ENCODE data around the gene MSH5. TPM values are rescaled to one million over a fixed set of nuclear protein-coding genes. Genes with fewer than 3 reads are reported as not detected.
"Not testable (repeated sequence)": the region's sequence is repeated elsewhere in the genome, so short reads cannot be mapped to it uniquely, and the experiment has no call there.

MSH5 gene
- total and polyA plus RNA-seq, 7 donors, result 1.4 to 3.0 (median 1.8) TPM

- WGBS, 3 donors, result 14 to 16% (median 15%) methylated on average over 7 of the region's 7 CpGs
- no peaks in the 10 kb centered on the region for H3K27me3 ChIP-seq (ENCODE audit: insufficient read depth in 3 of 3, low read length in 2 of 3)
- DNase-seq, result no peak
- intact Hi-C loops (cut with DNase I), result no loop called here
- no peak for TF ChIP-seq CTCF (IDR thresholded peaks at IDR 0.05)
- peak overlapping the region; percentile 68 for H3K4me3 ChIP-seq
- no peaks in the 10 kb centered on the region for H3K9me3 ChIP-seq
- H3K36me3 ChIP-seq (ENCODE audit: insufficient read depth in 1 of 2, low read depth in 1 of 2), result peaks cover 0 to 42% of the 10 kb centered on the region in 2 donors
- peak; percentile 1 to 17 (median 4) for ATAC-seq
- peak overlapping the region; percentile 86 for H3K27ac ChIP-seq
- H3K4me1 ChIP-seq, result peaks cover 13% of the 10 kb centered on the region
Measured at GRCh38 chr6:31805939-31806469, 66.2 kb downstream of the MSH5 start.

- no peaks in the 10 kb centered on the region for H3K27me3 ChIP-seq (ENCODE audit: insufficient read depth in 3 of 3, low read length in 2 of 3)
- H3K27ac ChIP-seq, result peak within 1 kb of the TSS; percentile 86
- peaks cover 13% of the 10 kb centered on the region for H3K4me1 ChIP-seq
- TF ChIP-seq CTCF (IDR thresholded peaks at IDR 0.05), result peak; percentile 19
- intact Hi-C loops (cut with DNase I), result no loop called here
- peak; percentile 98 to 99 (median 98) for ATAC-seq
- H3K4me3 ChIP-seq, result peak within 1 kb of the TSS; percentile 68
- WGBS, 3 donors, result 0 to 1% (median 0%) methylated on average over 49 to 51 of the region's 51 CpGs
- H3K9me3 ChIP-seq, result no peaks in the 10 kb centered on the region
- peaks cover 0 to 35% of the 10 kb centered on the region in 2 donors for H3K36me3 ChIP-seq (ENCODE audit: insufficient read depth in 1 of 2, low read depth in 1 of 2)
- DNase-seq, result peak; percentile 98 to 99
Measured at GRCh38 chr6:31806470-31807272, 66.9 kb downstream of the MSH5 start, which contains the start of gene LSM2. LSM2 (minus strand) TSS chr6:31806966; CDS start chr6:31806757, 209 bp downstream.

GRCh38 chr6:31808599-31808998 is 68.8 kb downstream of the MSH5 start:
- H3K27me3 ChIP-seq (ENCODE audit: insufficient read depth in 3 of 3, low read length in 2 of 3); ATAC-seq; H3K9me3 ChIP-seq; intact Hi-C loops (cut with DNase I); H3K27ac ChIP-seq; H3K4me3 ChIP-seq; DNase-seq: not testable (repeated sequence)
- 90% methylated on average over 10 of the region's 10 CpGs for WGBS, 3 donors
- Histone ChIP-seq H3K36me3 (ENCODE audit: insufficient read depth in 1 of 2, low read depth in 1 of 2) (peaks cover 0 to 17% of the 10 kb centered on the region in 2 donors), H3K4me1 (peaks cover 21% of the 10 kb centered on the region)

GRCh38 chr6:31811645-31812044 is 71.8 kb downstream of the MSH5 start:
- Histone ChIP-seq H3K9me3 (no peaks in the 10 kb centered on the region), H3K4me1 (peaks cover 17% of the 10 kb centered on the region), H3K36me3 (ENCODE audit: insufficient read depth in 1 of 2, low read depth in 1 of 2) (peaks cover 0 to 8% of the 10 kb centered on the region in 2 donors), H3K27me3 (ENCODE audit: insufficient read depth in 3 of 3, low read length in 2 of 3) (no peaks in the 10 kb centered on the region), H3K27ac (no peak overlapping the region), H3K4me3 (no peak overlapping the region)
- 92 to 94% (median 93%) methylated on average over 12 of the region's 12 CpGs for WGBS, 3 donors
- TF ChIP-seq CTCF (IDR thresholded peaks at IDR 0.05), result no peak
- intact Hi-C loops (cut with DNase I), result loop anchor here in 1 of 2 donors (10.0 kb wide), 1 partner anchor 1163 kb away; no protein-coding TSS in a partner anchor
- ATAC-seq (no peak), DNase-seq (no peak)

Other genes starting within 250 kb of the MSH5 start
Only the 30 nearest of the 43 such genes appear.
- gene LTB, start 157.6 kb upstream of the MSH5 start, total RNA-seq, result under 1 TPM; 0.69 to 0.79 (median 0.74) TPM
- gene LTB, start 157.6 kb upstream of the MSH5 start, polyA plus RNA-seq, result 1 to 10 TPM in 1 of 3 donors, under 1 TPM in 2; 0.08 to 1.0 (median 0.17) TPM
- gene LST1, start 153.7 kb upstream of the MSH5 start, total RNA-seq, result 1 to 10 TPM; 1.8 to 5.6 (median 3.1) TPM
- gene LST1, start 153.7 kb upstream of the MSH5 start, polyA plus RNA-seq, result 1 to 10 TPM; 1.2 to 1.8 (median 1.7) TPM
- not detected for gene NCR3, start 147.0 kb upstream of the MSH5 start, total RNA-seq
- gene NCR3, start 147.0 kb upstream of the MSH5 start, polyA plus RNA-seq, result under 1 TPM in 2 of 3 donors, not detected in 1; 0.08 to 0.20 TPM
- gene AIF1, start 124.8 kb upstream of the MSH5 start, total RNA-seq, result 1 to 10 TPM; 2.6 to 9.5 (median 4.6) TPM
- gene AIF1, start 124.8 kb upstream of the MSH5 start, polyA plus RNA-seq, result 10 to 100 TPM in 1 of 3 donors, 1 to 10 TPM in 2; 4.9 to 11.3 (median 5.7) TPM
- gene PRRC2A, start 119.3 kb upstream of the MSH5 start, total RNA-seq, result 100 to 1,000 TPM in 1 of 4 donors, 10 to 100 TPM in 3; 80.1 to 116 (median 81.7) TPM
- 100 to 1,000 TPM in 1 of 3 donors, 10 to 100 TPM in 2; 60.2 to 119 (median 65.3) TPM for gene PRRC2A, start 119.3 kb upstream of the MSH5 start, polyA plus RNA-seq
- gene BAG6, start 87.3 kb upstream of the MSH5 start, total RNA-seq, result 100 to 1,000 TPM; 317 to 370 (median 341) TPM
- 100 to 1,000 TPM; 294 to 419 (median 302) TPM for gene BAG6, start 87.3 kb upstream of the MSH5 start, polyA plus RNA-seq
- gene APOM, start 84.1 kb upstream of the MSH5 start, total RNA-seq, result 1 to 10 TPM; 1.9 to 3.0 (median 2.3) TPM
- gene APOM, start 84.1 kb upstream of the MSH5 start, polyA plus RNA-seq, result 1 to 10 TPM; 1.8 to 3.5 (median 2.0) TPM
- 10 to 100 TPM; 13.5 to 21.2 (median 16.1) TPM for gene C6orf47, start 79.2 kb upstream of the MSH5 start, total RNA-seq
- 10 to 100 TPM; 19.4 to 36.0 (median 22.9) TPM for gene C6orf47, start 79.2 kb upstream of the MSH5 start, polyA plus RNA-seq
- gene GPANK1, start 75.0 kb upstream of the MSH5 start, total RNA-seq, result 10 to 100 TPM; 13.6 to 22.6 (median 15.3) TPM
- 10 to 100 TPM; 23.5 to 49.7 (median 24.2) TPM for gene GPANK1, start 75.0 kb upstream of the MSH5 start, polyA plus RNA-seq
- gene CSNK2B, start 73.9 kb upstream of the MSH5 start, total RNA-seq, result 100 to 1,000 TPM; 102 to 129 (median 103) TPM
- 100 to 1,000 TPM; 151 to 208 (median 160) TPM for gene CSNK2B, start 73.9 kb upstream of the MSH5 start, polyA plus RNA-seq
- 1 to 10 TPM; 1.7 to 8.4 (median 3.0) TPM for gene LY6G5B, start 70.0 kb upstream of the MSH5 start, total RNA-seq
- gene LY6G5B, start 70.0 kb upstream of the MSH5 start, polyA plus RNA-seq, result 1 to 10 TPM; 2.5 to 2.9 (median 2.9) TPM
- 1 to 10 TPM in 3 of 4 donors, under 1 TPM in 1; 0.75 to 3.2 (median 2.3) TPM for gene LY6G5C, start 58.9 kb upstream of the MSH5 start, total RNA-seq
- 1 to 10 TPM; 1.4 to 2.3 (median 1.9) TPM for gene LY6G5C, start 58.9 kb upstream of the MSH5 start, polyA plus RNA-seq
- 10 to 100 TPM; 26.6 to 36.5 (median 30.5) TPM for gene ABHD16A, start 36.7 kb upstream of the MSH5 start, total RNA-seq
- gene ABHD16A, start 36.7 kb upstream of the MSH5 start, polyA plus RNA-seq, result 10 to 100 TPM; 34.4 to 56.6 (median 50.0) TPM
- not detected for gene LY6G6F, start 33.1 kb upstream of the MSH5 start, total RNA-seq
- gene LY6G6F, start 33.1 kb upstream of the MSH5 start, polyA plus RNA-seq, result under 1 TPM in 1 of 3 donors, not detected in 2; 0.05 TPM
- not detected for gene LY6G6D, start 24.7 kb upstream of the MSH5 start, total RNA-seq
- not detected for gene LY6G6D, start 24.7 kb upstream of the MSH5 start, polyA plus RNA-seq
- not detected for gene LY6G6C, start 18.3 kb upstream of the MSH5 start, total RNA-seq
- not detected for gene LY6G6C, start 18.3 kb upstream of the MSH5 start, polyA plus RNA-seq
- gene MPIG6B, start 16.6 kb upstream of the MSH5 start, total RNA-seq, result under 1 TPM; 0.10 to 0.37 (median 0.22) TPM
- gene MPIG6B, start 16.6 kb upstream of the MSH5 start, polyA plus RNA-seq, result under 1 TPM in 1 of 3 donors, not detected in 2; 0.04 TPM
- gene DDAH2, start 10.7 kb upstream of the MSH5 start, total RNA-seq, result 10 to 100 TPM in 2 of 4 donors, 1 to 10 TPM in 2; 8.4 to 16.2 (median 10.2) TPM
- gene DDAH2, start 10.7 kb upstream of the MSH5 start, polyA plus RNA-seq, result 10 to 100 TPM in 2 of 3 donors, 1 to 10 TPM in 1; 6.3 to 13.8 (median 11.3) TPM
- 10 to 100 TPM; 29.1 to 51.2 (median 41.9) TPM for gene CLIC1, start 3.5 kb upstream of the MSH5 start, total RNA-seq
- gene CLIC1, start 3.5 kb upstream of the MSH5 start, polyA plus RNA-seq, result 10 to 100 TPM; 20.6 to 85.9 (median 35.1) TPM
- under 1 TPM in 1 of 4 donors, not detected in 3; 0.59 TPM for gene SAPCD1, start 22.7 kb downstream of the MSH5 start, total RNA-seq
- under 1 TPM; 0.13 to 0.78 (median 0.23) TPM for gene SAPCD1, start 22.7 kb downstream of the MSH5 start, polyA plus RNA-seq
- 1 to 10 TPM; 5.2 to 8.0 (median 7.5) TPM for gene VWA7, start 37.3 kb downstream of the MSH5 start, total RNA-seq
- gene VWA7, start 37.3 kb downstream of the MSH5 start, polyA plus RNA-seq, result 1 to 10 TPM in 2 of 3 donors, under 1 TPM in 1; 0.76 to 3.5 (median 1.8) TPM
- gene VARS1, start 55.7 kb downstream of the MSH5 start, total RNA-seq, result 100 to 1,000 TPM in 1 of 4 donors, 10 to 100 TPM in 3; 53.2 to 108 (median 76.1) TPM
- 10 to 100 TPM; 43.9 to 70.4 (median 57.4) TPM for gene VARS1, start 55.7 kb downstream of the MSH5 start, polyA plus RNA-seq
- 10 to 100 TPM; 19.5 to 42.9 (median 28.7) TPM for gene LSM2, start 67.0 kb downstream of the MSH5 start, total RNA-seq
- gene LSM2, start 67.0 kb downstream of the MSH5 start, polyA plus RNA-seq, result 10 to 100 TPM; 35.3 to 92.1 (median 44.2) TPM
- gene HSPA1L, start 75.3 kb downstream of the MSH5 start, total RNA-seq, result 1 to 10 TPM; 2.5 to 6.2 (median 4.4) TPM
- gene HSPA1L, start 75.3 kb downstream of the MSH5 start, polyA plus RNA-seq, result 10 to 100 TPM in 1 of 3 donors, 1 to 10 TPM in 1, under 1 TPM in 1; 0.86 to 23.1 (median 3.3) TPM
- 100 to 1,000 TPM; 241 to 940 (median 407) TPM for gene HSPA1A, start 75.5 kb downstream of the MSH5 start, total RNA-seq
- gene HSPA1A, start 75.5 kb downstream of the MSH5 start, polyA plus RNA-seq, result 100 to 1,000 TPM in 2 of 3 donors, 10 to 100 TPM in 1; 37.1 to 319 (median 203) TPM
- 100 to 1,000 TPM; 199 to 721 (median 347) TPM for gene HSPA1B, start 87.7 kb downstream of the MSH5 start, total RNA-seq
- gene HSPA1B, start 87.7 kb downstream of the MSH5 start, polyA plus RNA-seq, result 100 to 1,000 TPM in 2 of 3 donors, 10 to 100 TPM in 1; 19.4 to 148 (median 104) TPM
- gene NEU1, start 122.8 kb downstream of the MSH5 start, total RNA-seq, result 10 to 100 TPM; 14.2 to 20.6 (median 18.6) TPM
- gene NEU1, start 122.8 kb downstream of the MSH5 start, polyA plus RNA-seq, result 10 to 100 TPM; 25.2 to 39.8 (median 29.4) TPM
- gene SLC44A4, start 139.0 kb downstream of the MSH5 start, total RNA-seq, result under 1 TPM in 2 of 4 donors, not detected in 2; 0.23 to 0.24 TPM
- under 1 TPM; 0.03 to 0.14 (median 0.08) TPM for gene SLC44A4, start 139.0 kb downstream of the MSH5 start, polyA plus RNA-seq
- 10 to 100 TPM in 1 of 4 donors, 1 to 10 TPM in 3; 6.8 to 14.2 (median 7.7) TPM for gene EHMT2, start 157.7 kb downstream of the MSH5 start, total RNA-seq
- gene EHMT2, start 157.7 kb downstream of the MSH5 start, polyA plus RNA-seq, result 10 to 100 TPM in 2 of 3 donors, 1 to 10 TPM in 1; 8.4 to 20.8 (median 13.4) TPM
- 1 to 10 TPM; 1.1 to 2.6 (median 1.8) TPM for gene ZBTB12, start 162.1 kb downstream of the MSH5 start, total RNA-seq
- 1 to 10 TPM; 2.2 to 4.6 (median 2.9) TPM for gene ZBTB12, start 162.1 kb downstream of the MSH5 start, polyA plus RNA-seq

Measured in psoas muscle (tissue), 8 donors.